Measurements from ENCODE around the gene ARHGAP8.

ARHGAP8 gene

GRCh38 chr22:44726439-44726838, 25.9 kb upstream of the ARHGAP8 start:
- H3K4me3 ChIP-seq (ENCODE audit: extremely low read depth, insufficient read depth, low read length, poor library complexity, severe bottlenecking): no peak overlapping the region
- peaks cover 55% of the 10 kb centered on the region for H3K36me3 ChIP-seq (ENCODE audit: control insufficient read depth, insufficient read depth, low read length)
- no peaks in the 10 kb centered on the region for H3K9me3 ChIP-seq (ENCODE audit: control insufficient read depth, low read length)
- WGBS, 2 experiments (ENCODE audit: insufficient coverage in 2 of 2): 92 to 97% methylated on average over 9 to 11 of the region's 11 CpGs
- no peak overlapping the region for H3K27ac ChIP-seq (ENCODE audit: low read depth, low read length, severe bottlenecking)
- no peaks in the 10 kb centered on the region for H3K4me1 ChIP-seq (ENCODE audit: control insufficient read depth, insufficient read depth, low read length, poor library complexity, severe bottlenecking)

- no peaks in the 10 kb centered on the region for H3K4me1 ChIP-seq (ENCODE audit: control insufficient read depth, insufficient read depth, low read length, poor library complexity, severe bottlenecking)
- H3K36me3 ChIP-seq (ENCODE audit: control insufficient read depth, insufficient read depth, low read length): peaks cover 52% of the 10 kb centered on the region
- WGBS, 2 experiments (ENCODE audit: insufficient coverage in 2 of 2): 97% methylated on average over 15 to 19 of the region's 21 CpGs
- no peak overlapping the region for H3K27ac ChIP-seq (ENCODE audit: low read depth, low read length, severe bottlenecking)
- H3K4me3 ChIP-seq (ENCODE audit: extremely low read depth, insufficient read depth, low read length, poor library complexity, severe bottlenecking): no peak overlapping the region
- no peaks in the 10 kb centered on the region for H3K9me3 ChIP-seq (ENCODE audit: control insufficient read depth, low read length)
Measured at GRCh38 chr22:44727148-44727547, 25.2 kb upstream of the ARHGAP8 start.

- Histone ChIP-seq H3K4me1 (ENCODE audit: control insufficient read depth, insufficient read depth, low read length, poor library complexity, severe bottlenecking) (no peaks in the 10 kb centered on the region), H3K36me3 (ENCODE audit: control insufficient read depth, insufficient read depth, low read length) (peaks cover 49% of the 10 kb centered on the region), H3K9me3 (ENCODE audit: control insufficient read depth, low read length) (no peaks in the 10 kb centered on the region), H3K4me3 (ENCODE audit: extremely low read depth, insufficient read depth, low read length, poor library complexity, severe bottlenecking) (no peak overlapping the region), H3K27ac (ENCODE audit: low read depth, low read length, severe bottlenecking) (no peak overlapping the region)
- 95 to 96% methylated on average over 9 to 12 of the region's 13 CpGs for WGBS, 2 experiments (ENCODE audit: insufficient coverage in 2 of 2)
Measured at GRCh38 chr22:44727709-44728108, 24.7 kb upstream of the ARHGAP8 start.

- peaks cover 47% of the 10 kb centered on the region for H3K36me3 ChIP-seq (ENCODE audit: control insufficient read depth, insufficient read depth, low read length)
- no peak overlapping the region for H3K27ac ChIP-seq (ENCODE audit: low read depth, low read length, severe bottlenecking)
- H3K4me1 ChIP-seq (ENCODE audit: control insufficient read depth, insufficient read depth, low read length, poor library complexity, severe bottlenecking): no peaks in the 10 kb centered on the region
- WGBS, 2 experiments (ENCODE audit: insufficient coverage in 2 of 2): 95% methylated on average over 19 of the region's 21 CpGs
- no peaks in the 10 kb centered on the region for H3K9me3 ChIP-seq (ENCODE audit: control insufficient read depth, low read length)
- H3K4me3 ChIP-seq (ENCODE audit: extremely low read depth, insufficient read depth, low read length, poor library complexity, severe bottlenecking): no peak overlapping the region
Measured at GRCh38 chr22:44728761-44729324, 23.5 kb upstream of the ARHGAP8 start.

- Histone ChIP-seq H3K27ac (ENCODE audit: low read depth, low read length, severe bottlenecking) (no peak overlapping the region), H3K9me3 (ENCODE audit: control insufficient read depth, low read length) (no peaks in the 10 kb centered on the region), H3K4me1 (ENCODE audit: control insufficient read depth, insufficient read depth, low read length, poor library complexity, severe bottlenecking) (no peaks in the 10 kb centered on the region), H3K4me3 (ENCODE audit: extremely low read depth, insufficient read depth, low read length, poor library complexity, severe bottlenecking) (no peak overlapping the region), H3K36me3 (ENCODE audit: control insufficient read depth, insufficient read depth, low read length) (peaks cover 46% of the 10 kb centered on the region)
- 90 to 94% methylated on average over 36 to 38 of the region's 39 CpGs for WGBS, 2 experiments (ENCODE audit: insufficient coverage in 2 of 2)
Measured at GRCh38 chr22:44729391-44730021, 22.9 kb upstream of the ARHGAP8 start.

- Histone ChIP-seq H3K9me3 (ENCODE audit: control insufficient read depth, low read length) (no peaks in the 10 kb centered on the region), H3K4me3 (ENCODE audit: extremely low read depth, insufficient read depth, low read length, poor library complexity, severe bottlenecking) (no peak overlapping the region), H3K36me3 (ENCODE audit: control insufficient read depth, insufficient read depth, low read length) (peaks cover 42% of the 10 kb centered on the region), H3K27ac (ENCODE audit: low read depth, low read length, severe bottlenecking) (no peak overlapping the region), H3K4me1 (ENCODE audit: control insufficient read depth, insufficient read depth, low read length, poor library complexity, severe bottlenecking) (no peaks in the 10 kb centered on the region)
- 91 to 95% methylated on average over 11 to 12 of the region's 14 CpGs for WGBS, 2 experiments (ENCODE audit: insufficient coverage in 2 of 2)
Measured at GRCh38 chr22:44730022-44730393, 22.4 kb upstream of the ARHGAP8 start.

GRCh38 chr22:44730490-44731356, 21.7 kb upstream of the ARHGAP8 start:
- 93 to 94% methylated on average over 18 of the region's 19 CpGs for WGBS, 2 experiments (ENCODE audit: insufficient coverage in 2 of 2)
- no peaks in the 10 kb centered on the region for H3K4me1 ChIP-seq (ENCODE audit: control insufficient read depth, insufficient read depth, low read length, poor library complexity, severe bottlenecking)
- peaks cover 37% of the 10 kb centered on the region for H3K36me3 ChIP-seq (ENCODE audit: control insufficient read depth, insufficient read depth, low read length)
- no peak overlapping the region for H3K27ac ChIP-seq (ENCODE audit: low read depth, low read length, severe bottlenecking)
- no peaks in the 10 kb centered on the region for H3K9me3 ChIP-seq (ENCODE audit: control insufficient read depth, low read length)
- no peak overlapping the region for H3K4me3 ChIP-seq (ENCODE audit: extremely low read depth, insufficient read depth, low read length, poor library complexity, severe bottlenecking)

GRCh38 chr22:44731357-44731970, 20.9 kb upstream of the ARHGAP8 start:
- Histone ChIP-seq H3K27ac (ENCODE audit: low read depth, low read length, severe bottlenecking) (no peak overlapping the region), H3K4me1 (ENCODE audit: control insufficient read depth, insufficient read depth, low read length, poor library complexity, severe bottlenecking) (no peaks in the 10 kb centered on the region), H3K4me3 (ENCODE audit: extremely low read depth, insufficient read depth, low read length, poor library complexity, severe bottlenecking) (no peak overlapping the region), H3K9me3 (ENCODE audit: control insufficient read depth, low read length) (no peaks in the 10 kb centered on the region), H3K36me3 (ENCODE audit: control insufficient read depth, insufficient read depth, low read length) (peaks cover 30% of the 10 kb centered on the region)
- WGBS, 2 experiments (ENCODE audit: insufficient coverage in 2 of 2): 90 to 92% methylated on average over 5 to 6 of the region's 7 CpGs

- peaks cover 24% of the 10 kb centered on the region for H3K36me3 ChIP-seq (ENCODE audit: control insufficient read depth, insufficient read depth, low read length)
- no peaks in the 10 kb centered on the region for H3K9me3 ChIP-seq (ENCODE audit: control insufficient read depth, low read length)
- 87 to 90% methylated on average over 16 to 21 of the region's 21 CpGs for WGBS, 2 experiments (ENCODE audit: insufficient coverage in 2 of 2)
- H3K27ac ChIP-seq (ENCODE audit: low read depth, low read length, severe bottlenecking): no peak overlapping the region
- H3K4me1 ChIP-seq (ENCODE audit: control insufficient read depth, insufficient read depth, low read length, poor library complexity, severe bottlenecking): peaks cover 5% of the 10 kb centered on the region
- no peak overlapping the region for H3K4me3 ChIP-seq (ENCODE audit: extremely low read depth, insufficient read depth, low read length, poor library complexity, severe bottlenecking)
Measured at GRCh38 chr22:44732017-44732561, 20.3 kb upstream of the ARHGAP8 start.

GRCh38 chr22:44732661-44733060, 19.7 kb upstream of the ARHGAP8 start:
- no peak overlapping the region for H3K27ac ChIP-seq (ENCODE audit: low read depth, low read length, severe bottlenecking)
- H3K4me3 ChIP-seq (ENCODE audit: extremely low read depth, insufficient read depth, low read length, poor library complexity, severe bottlenecking): no peak overlapping the region
- 89 to 91% methylated on average over 20 to 26 of the region's 27 CpGs for WGBS, 2 experiments (ENCODE audit: insufficient coverage in 2 of 2)
- H3K9me3 ChIP-seq (ENCODE audit: control insufficient read depth, low read length): no peaks in the 10 kb centered on the region
- peaks cover 20% of the 10 kb centered on the region for H3K36me3 ChIP-seq (ENCODE audit: control insufficient read depth, insufficient read depth, low read length)
- H3K4me1 ChIP-seq (ENCODE audit: control insufficient read depth, insufficient read depth, low read length, poor library complexity, severe bottlenecking): peaks cover 10% of the 10 kb centered on the region
